ENCODE measurements around the gene ISM1.

ISM1 gene

GRCh38 chr20:13220904-13221297 is at the start of gene ISM1:
TSS of gene ISM1 (plus strand) at chr20:13221274. CDS start at chr20:13221777, 503 bp downstream.
- peak in 1 of 2 donors; percentile 12 for DNase-seq (ENCODE audit: low read depth in 2 of 2)

GRCh38 chr20:13173201-13173600 is 47.9 kb upstream of the ISM1 start:
- no peak for DNase-seq (ENCODE audit: low read depth in 2 of 2)

GRCh38 chr20:13174402-13174801 is 46.7 kb upstream of the ISM1 start:
- DNase-seq (ENCODE audit: low read depth in 2 of 2), result no peak

- DNase-seq (ENCODE audit: low read depth in 2 of 2), result no peak
These were observed 39.8 kb upstream of the ISM1 start for GRCh38 chr20:13180986-13181889.

- no peak for DNase-seq (ENCODE audit: low read depth in 2 of 2)
These were observed 38.1 kb upstream of the ISM1 start for GRCh38 chr20:13183005-13183404.

- DNase-seq (ENCODE audit: low read depth in 2 of 2), result no peak
These were observed 34.9 kb upstream of the ISM1 start for GRCh38 chr20:13186043-13186774.

- DNase-seq (ENCODE audit: low read depth in 2 of 2), result no peak
These were observed 33.2 kb upstream of the ISM1 start for GRCh38 chr20:13187899-13188298.

- no peak for DNase-seq (ENCODE audit: low read depth in 2 of 2)
These were observed 21.8 kb upstream of the ISM1 start for GRCh38 chr20:13199279-13199678.

- no peak for DNase-seq (ENCODE audit: low read depth in 2 of 2)
These were observed 20.1 kb upstream of the ISM1 start for GRCh38 chr20:13200767-13201500.

GRCh38 chr20:13202565-13202964 is 18.5 kb upstream of the ISM1 start:
- no peak for DNase-seq (ENCODE audit: low read depth in 2 of 2)

GRCh38 chr20:13205425-13205824 is 15.6 kb upstream of the ISM1 start:
- no peak for DNase-seq (ENCODE audit: low read depth in 2 of 2)

- no peak for DNase-seq (ENCODE audit: low read depth in 2 of 2)
These were observed 15.1 kb upstream of the ISM1 start for GRCh38 chr20:13205848-13206434.

- DNase-seq (ENCODE audit: low read depth in 2 of 2), result no peak
These were observed 14.1 kb upstream of the ISM1 start for GRCh38 chr20:13207016-13207415.

GRCh38 chr20:13211956-13212618 is 9.0 kb upstream of the ISM1 start:
- DNase-seq (ENCODE audit: low read depth in 2 of 2), result no peak

GRCh38 chr20:13212750-13213149 is 8.3 kb upstream of the ISM1 start:
- DNase-seq (ENCODE audit: low read depth in 2 of 2), result no peak

- DNase-seq (ENCODE audit: low read depth in 2 of 2), result no peak
These were observed 7.7 kb upstream of the ISM1 start for GRCh38 chr20:13213335-13213734.

GRCh38 chr20:13216533-13216932 is 4.5 kb upstream of the ISM1 start:
- no peak for DNase-seq (ENCODE audit: low read depth in 2 of 2)

- DNase-seq (ENCODE audit: low read depth in 2 of 2), result no peak
These were observed 1.5 kb upstream of the ISM1 start for GRCh38 chr20:13219327-13220193.

GRCh38 chr20:13220194-13220903 is 725 bp upstream of the ISM1 start:
- no peak for DNase-seq (ENCODE audit: low read depth in 2 of 2)

GRCh38 chr20:13221313-13221672 is 219 bp downstream of the ISM1 start:
- no peak for DNase-seq (ENCODE audit: low read depth in 2 of 2)
